ENCODE measurements around the gene SHMT1.

DNA sequence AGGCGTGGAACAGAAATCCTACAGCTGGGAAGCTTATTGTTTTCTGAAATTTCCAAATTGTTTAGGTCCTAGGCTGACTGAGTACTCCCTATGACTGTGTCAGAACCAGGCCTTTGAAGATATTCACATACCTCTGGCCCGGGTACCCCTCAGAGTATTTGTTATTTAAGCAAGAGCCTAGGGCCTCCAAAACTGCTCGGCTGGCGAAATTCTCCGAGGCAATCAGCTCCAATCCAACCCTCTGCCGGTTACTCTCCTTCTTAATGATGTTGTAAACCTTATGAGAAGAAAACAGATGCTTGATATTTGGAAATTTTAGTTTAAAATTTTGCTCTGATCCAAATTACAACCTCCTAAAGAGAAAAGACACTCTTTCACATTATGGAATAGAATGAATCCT lies 9.8 kb downstream of the SHMT1 start:
- TF ChIP-seq POLR2A (IDR thresholded peaks at IDR 0.05; ENCODE audit: low read length) (no peak), GATA1 (IDR thresholded peaks at IDR 0.05; ENCODE audit: low read depth, low read length) (no peak)

All from erythroblast (primary cell).